GM12891 (cell line): Measurements from ENCODE around the gene RSPH6A.

Experiments used
- PAX5 ChIP-seq: IDR thresholded peaks from 2 replicates; pipeline ENCODE4 v1.6.1; 2011; ENCODE audit warnings: low read length, moderate library complexity, mild to moderate bottlenecking; ENCODE audit not compliant: insufficient read depth, severe bottlenecking
- POLR2A ChIP-seq: IDR thresholded peaks from 2 replicates; pipeline ENCODE4 v1.6.1; 2011; ENCODE audit warnings: low read depth, low read length, control low read depth
- POLR2AphosphoS5 ChIP-seq: IDR thresholded peaks from 2 replicates; pipeline ENCODE4 v1.6.1; 2011; ENCODE audit warnings: low read depth, low read length, control low read depth
- SPI1 ChIP-seq: IDR thresholded peaks from 2 replicates; pipeline ENCODE4 v1.6.1; 2011; ENCODE audit warnings: low read depth, low read length, control low read depth
- TAF1 ChIP-seq: IDR thresholded peaks from 2 replicates; pipeline ENCODE4 v1.6.1; 2011; ENCODE audit warnings: low read depth, low read length, control low read depth

GRCh38 chr19:45782820-45783785 lies 32.0 kb downstream of the RSPH6A start:
- no peak for TF ChIP-seq POLR2A
- TF ChIP-seq POLR2AphosphoS5: no peak; the same call in 1 of the 2 replicates
- no peak for TF ChIP-seq SPI1
- no peak for TF ChIP-seq TAF1
- no peak for TF ChIP-seq PAX5
